AG04449 (cell line): Measurements from ENCODE around the gene CNTNAP2.

Source experiments
- CTCF ChIA-PET: fragments of 350-600 bp; formaldehyde crosslinking; extraction: SDS; loops from one replicate; lab custom pipeline; 2021; ENCODE audit warnings: antibody characterized with exemption; lab: Yijun Ruan, JAX
- POLR2A ChIA-PET: fragments of 400-600, 350-600 bp; formaldehyde crosslinking; extraction: SDS; loops from one replicate; lab custom pipeline; 2020; ENCODE audit warnings: antibody characterized with exemption, inconsistent platforms; lab: Yijun Ruan, JAX
- DNase-seq: peaks from one replicate; pipeline ENCODE4 v3.0.0-alpha.2; 2010; ENCODE audit warnings: low read depth, low spot score
- H3K4me3 ChIP-seq: 2 replicates; pipeline ENCODE4 v1.5.1; 2011; ENCODE audit warnings: low read depth, mild to moderate bottlenecking, control low read depth, low read length
- TF ChIP-seq, protein P1 (sequence below): IDR thresholded peaks from one replicate; pipeline ENCODE4 v1.5.1; 2011; ENCODE audit warnings: mild to moderate bottlenecking, moderate library complexity, low read length, control low read depth, inconsistent platforms; ENCODE audit not compliant: insufficient read depth; ENCODE audit errors: missing control alignments

Gene CNTNAP2

DNA sequence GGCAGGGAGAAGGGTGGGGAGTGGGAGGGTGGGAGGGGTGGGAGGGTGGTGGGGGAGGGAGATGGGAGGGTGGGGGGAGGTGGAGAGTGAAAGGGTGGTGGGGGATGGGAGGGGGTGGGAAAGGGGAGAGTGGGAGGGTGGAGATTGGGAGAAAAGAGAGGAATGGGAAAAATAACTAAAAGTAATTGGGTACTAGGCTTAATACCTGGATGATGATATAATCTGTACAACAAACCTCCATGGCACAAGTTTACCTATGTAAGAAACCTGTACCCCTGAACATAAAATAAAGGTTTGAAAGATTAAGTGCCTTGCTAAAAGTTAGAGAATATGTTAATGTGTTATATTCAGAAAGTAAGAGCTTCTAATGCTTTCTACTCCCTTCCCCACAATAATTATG is 564.9 kb downstream of the CNTNAP2 start:
- ChIA-PET POLR2A (no interaction called here), CTCF (no interaction called here)
- DNase-seq, result no peak
- TF ChIP-seq, protein P1, sequence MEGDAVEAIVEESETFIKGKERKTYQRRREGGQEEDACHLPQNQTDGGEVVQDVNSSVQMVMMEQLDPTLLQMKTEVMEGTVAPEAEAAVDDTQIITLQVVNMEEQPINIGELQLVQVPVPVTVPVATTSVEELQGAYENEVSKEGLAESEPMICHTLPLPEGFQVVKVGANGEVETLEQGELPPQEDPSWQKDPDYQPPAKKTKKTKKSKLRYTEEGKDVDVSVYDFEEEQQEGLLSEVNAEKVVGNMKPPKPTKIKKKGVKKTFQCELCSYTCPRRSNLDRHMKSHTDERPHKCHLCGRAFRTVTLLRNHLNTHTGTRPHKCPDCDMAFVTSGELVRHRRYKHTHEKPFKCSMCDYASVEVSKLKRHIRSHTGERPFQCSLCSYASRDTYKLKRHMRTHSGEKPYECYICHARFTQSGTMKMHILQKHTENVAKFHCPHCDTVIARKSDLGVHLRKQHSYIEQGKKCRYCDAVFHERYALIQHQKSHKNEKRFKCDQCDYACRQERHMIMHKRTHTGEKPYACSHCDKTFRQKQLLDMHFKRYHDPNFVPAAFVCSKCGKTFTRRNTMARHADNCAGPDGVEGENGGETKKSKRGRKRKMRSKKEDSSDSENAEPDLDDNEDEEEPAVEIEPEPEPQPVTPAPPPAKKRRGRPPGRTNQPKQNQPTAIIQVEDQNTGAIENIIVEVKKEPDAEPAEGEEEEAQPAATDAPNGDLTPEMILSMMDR, result no peak
- no peak overlapping the region for H3K4me3 ChIP-seq

- DNase-seq, result no peak
- TF ChIP-seq, protein P1, result no peak
- no peak overlapping the region for H3K4me3 ChIP-seq
- ChIA-PET CTCF (no interaction called here), POLR2A (no interaction called here)
Observed at GRCh38 chr7:146683439-146683838, 566.8 kb downstream of the CNTNAP2 start.

- no peak for DNase-seq
- POLR2A ChIA-PET, result no interaction called here
- TF ChIP-seq, protein P1, result no peak
- H3K4me3 ChIP-seq, result no peak overlapping the region
- CTCF ChIA-PET, result no interaction called here
Observed at GRCh38 chr7:146690987-146691386, 574.4 kb downstream of the CNTNAP2 start.

DNA sequence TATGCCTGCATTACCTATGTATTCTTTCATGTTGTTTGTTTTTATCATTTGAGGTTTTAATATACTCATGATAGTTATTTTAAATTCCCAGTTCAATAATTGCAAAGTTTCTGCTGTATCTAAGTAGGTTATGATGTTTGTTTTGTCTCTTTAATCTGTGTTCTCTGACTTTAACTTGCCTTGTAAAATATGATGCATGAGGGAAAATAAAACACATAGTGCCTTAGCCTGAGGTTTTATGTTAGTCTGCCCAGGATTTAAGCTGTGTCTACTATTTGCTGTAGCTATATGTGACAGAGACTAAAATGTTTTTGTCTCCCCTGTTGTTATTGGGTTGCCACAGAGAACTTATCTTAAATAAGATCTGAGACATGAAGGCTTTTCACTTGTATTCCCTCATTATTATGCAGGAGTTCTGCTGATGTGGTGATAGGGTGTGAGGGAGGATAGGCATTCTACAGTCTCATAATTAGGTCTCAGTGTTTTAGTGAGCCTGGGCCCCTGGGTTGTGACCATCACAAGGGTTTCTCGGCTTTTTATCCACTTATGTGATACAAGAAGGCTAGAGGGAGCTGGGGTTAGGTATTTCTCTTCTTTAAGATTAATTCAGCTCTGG is 582.5 kb downstream of the CNTNAP2 start:
- TF ChIP-seq, protein P1, result no peak
- POLR2A ChIA-PET, result no interaction called here
- DNase-seq, result no peak
- CTCF ChIA-PET, result no interaction called here
- H3K4me3 ChIP-seq, result no peak overlapping the region

GRCh38 chr7:146700015-146700560 is 583.5 kb downstream of the CNTNAP2 start:
- DNase-seq, result no peak
- TF ChIP-seq, protein P1, result no peak
- POLR2A ChIA-PET, result no interaction called here
- CTCF ChIA-PET, result no interaction called here
- H3K4me3 ChIP-seq, result no peak overlapping the region

DNA sequence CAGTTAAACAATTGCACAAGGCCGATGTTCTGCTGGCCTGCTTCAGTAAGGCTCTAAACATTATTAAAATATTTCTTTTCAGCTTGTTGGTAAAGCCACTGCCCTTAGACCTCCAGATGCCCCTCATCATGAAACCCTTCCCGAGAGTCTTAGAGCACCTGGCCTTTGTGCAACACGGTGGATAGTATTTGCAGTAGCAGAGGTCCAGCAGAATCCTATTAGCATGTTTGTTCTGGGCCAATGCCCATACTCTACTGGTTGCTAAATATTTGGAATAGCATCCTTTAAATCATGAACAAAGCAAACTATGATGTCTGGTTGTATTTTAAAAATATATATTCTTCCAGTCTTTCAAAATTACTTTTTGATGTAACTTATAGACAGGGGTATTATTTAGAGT is 584.6 kb downstream of the CNTNAP2 start:
- no peak for DNase-seq
- CTCF ChIA-PET, result no interaction called here

More for the DNA sequence above, 584.6 kb downstream of the CNTNAP2 start:
- TF ChIP-seq, protein P1, result no peak
- POLR2A ChIA-PET, result no interaction called here
- no peak overlapping the region for H3K4me3 ChIP-seq
